GM23248 (cell line): ENCODE results near the gene TMEM151A.
"Not testable (repeated sequence)": the region's sequence is repeated elsewhere in the genome, so short reads cannot be mapped to it uniquely, and the experiment has no call there.

ENCODE experiments used
- EZH2 ChIP-seq: fragments of 200-600 bp; sonication (generic); IDR thresholded peaks from 2 replicates; pipeline ENCODE4 v1.6.1; 2018; ENCODE audit warnings: antibody characterized with exemption, mild to moderate bottlenecking; ENCODE audit not compliant: insufficient read depth, poor library complexity, severe bottlenecking
- EZH2phosphoT487 ChIP-seq: fragments of 200-600 bp; sonication (generic); IDR thresholded peaks from 2 replicates; pipeline ENCODE4 v1.6.1; 2018; ENCODE audit warnings: antibody characterized with exemption, moderate library complexity, mild to moderate bottlenecking, low read depth; ENCODE audit not compliant: insufficient read depth

DNA sequence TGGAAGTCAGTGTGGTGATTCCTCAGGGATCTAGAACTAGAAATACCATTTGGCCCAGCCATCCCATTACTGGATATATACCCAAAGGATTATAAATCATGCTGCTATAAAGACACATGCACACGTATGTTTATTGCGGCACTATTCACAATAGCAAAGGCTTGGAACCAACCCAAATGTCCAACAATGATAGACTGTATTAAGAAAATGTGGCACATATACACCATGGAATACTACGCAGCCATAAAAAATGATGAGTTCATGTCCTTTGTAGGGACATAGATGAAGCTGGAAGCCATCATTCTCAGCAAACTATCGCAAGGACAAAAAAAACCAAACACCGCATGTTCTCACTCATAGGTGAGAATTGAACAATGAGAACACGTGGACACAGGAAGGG lies 29.1 kb downstream of the TMEM151A start:
- TF ChIP-seq EZH2phosphoT487, EZH2: not testable (repeated sequence)
